B cell (primary cell): Measurements from ENCODE around the gene IFT27. TPM values are rescaled to one million over a fixed set of nuclear protein-coding genes. Genes with fewer than 3 reads are reported as not detected.

Source experiments
- ATAC-seq: fragments of 200-7000 bp; cut with Tn5 transposase; one replicate; pipeline ENCODE4 v1.10.0; 2021; ENCODE audit warnings: low read depth, mild to moderate bottlenecking, moderate number of reproducible peaks, moderate library complexity
- CTCF ChIA-PET: fragments of 350-600 bp; sonication (Branson Sonifier 250); formaldehyde crosslinking; loops from one replicate; lab custom pipeline; 2021; ENCODE audit warnings: antibody characterized with exemption, inconsistent platforms; lab: Charles Lee
- POLR2A ChIA-PET: fragments of 350-600 bp; sonication (Branson Sonifier 250); formaldehyde crosslinking; loops from one replicate; lab custom pipeline; 2021; ENCODE audit warnings: antibody characterized with exemption; lab: Charles Lee
- DNase-seq: peaks from one replicate; pipeline ENCODE4 v3.0.0; 2013
- H2AFZ ChIP-seq: 2 replicates; pipeline ENCODE4 v1.6.1; 2012; ENCODE audit warnings: mild to moderate bottlenecking, low read depth, low read length; ENCODE audit not compliant: insufficient read depth, poor library complexity, severe bottlenecking
- H3K27ac ChIP-seq, 2 donors: 1 replicate in 1 of 2; 2 replicates in 1 of 2; pipeline ENCODE4 v1.5.1; 2012 to 2013; ENCODE audit warnings: low read length in 2 of 2, mild to moderate bottlenecking in 2 of 2, moderate library complexity in 1 of 2
- H3K27me3 ChIP-seq, 4 experiments: fragments of 200-600 bp in 1 of 4; sonication (generic) in 1 of 4; replicated peaks in 1 of 4; 1 replicate in 2 of 4; 2 replicates in 2 of 4; pipeline versions ENCODE4 v1.6.1 to v1.7.0; 2013 to 2016; ENCODE audit warnings: low read length in 3 of 4, mild to moderate bottlenecking in 2 of 4, mixed read lengths in 1 of 4, moderate library complexity in 1 of 4; ENCODE audit not compliant: insufficient read depth in 4 of 4, control insufficient read depth in 3 of 4; ENCODE audit errors: control extremely low read depth in 1 of 4
- H3K36me3 ChIP-seq, 2 experiments: replicated peaks in 1 of 2; 1 replicate in 1 of 2; 2 replicates in 1 of 2; pipeline versions ENCODE4 v1.6.1 to v1.7.1; 2013; ENCODE audit warnings: low read length in 1 of 2; ENCODE audit not compliant: insufficient read depth in 2 of 2, control insufficient read depth in 1 of 2; ENCODE audit errors: control extremely low read depth in 1 of 2, extremely low read depth in 1 of 2
- H3K4me1 ChIP-seq, 2 donors: fragments of 200-600 bp in 1 of 2; sonication (generic) in 1 of 2; 1 replicate in 1 of 2; 2 replicates in 1 of 2; pipeline versions ENCODE4 v1.5.1 to v1.6.1; 2013 to 2017; ENCODE audit warnings: low read length in 2 of 2; ENCODE audit not compliant: control insufficient read depth in 2 of 2, insufficient read depth in 2 of 2
- H3K4me2 ChIP-seq: replicated peaks from 2 replicates; pipeline ENCODE3; 2012; ENCODE audit warnings: mild to moderate bottlenecking, low read depth, low read length; ENCODE audit not compliant: poor library complexity, severe bottlenecking
- H3K4me3 ChIP-seq, 5 experiments: fragments of 200-600 bp in 1 of 5; sonication (generic) in 1 of 5; 1 replicate in 3 of 5; 2 replicates in 2 of 5; pipeline versions ENCODE4 v1.5.1 to v1.7.0; 2011 to 2016; ENCODE audit warnings: low read length in 4 of 5, mild to moderate bottlenecking in 4 of 5, low read depth in 2 of 5, control low read depth in 1 of 5, moderate library complexity in 1 of 5; ENCODE audit not compliant: insufficient read depth in 1 of 5; ENCODE audit errors: control extremely low read depth in 1 of 5, extremely low read depth in 1 of 5
- H3K79me2 ChIP-seq: fragments of 200-600 bp; sonication (generic); one replicate; pipeline ENCODE4 v1.6.0; 2016; ENCODE audit warnings: low read length; ENCODE audit not compliant: control insufficient read depth, insufficient read depth
- H3K9ac ChIP-seq: fragments of 200-600 bp; sonication (generic); 2 replicates; pipeline ENCODE4 v1.6.1; 2017; ENCODE audit warnings: mild to moderate bottlenecking, low read length, moderate library complexity
- H3K9me3 ChIP-seq, 3 donors: one replicate each; pipeline versions ENCODE4 v1.6.1 to v1.7.1; 2013; ENCODE audit warnings: low read length in 2 of 3; ENCODE audit not compliant: control insufficient read depth in 2 of 3, insufficient read depth in 1 of 3; ENCODE audit errors: control extremely low read depth in 1 of 3
- H4K20me1 ChIP-seq: 2 replicates; pipeline ENCODE4 v1.6.0; 2012; ENCODE audit warnings: mild to moderate bottlenecking, low read length; ENCODE audit not compliant: insufficient read depth, control insufficient read depth, poor library complexity, severe bottlenecking
- H3K27ac Mint-ChIP-seq: one replicate; pipeline ENCODE4 v1.8.0; 2021; ENCODE audit warnings: mixed read lengths
- H3K27me3 Mint-ChIP-seq: one replicate; pipeline ENCODE4 v1.8.0; 2021; ENCODE audit warnings: mixed read lengths
- H3K4me1 Mint-ChIP-seq: one replicate; pipeline ENCODE4 v1.8.0; 2021; ENCODE audit warnings: mixed read lengths
- H3K4me3 Mint-ChIP-seq: one replicate; pipeline ENCODE4 v1.8.0; 2021; ENCODE audit warnings: mixed read lengths
- H3K9me3 Mint-ChIP-seq: one replicate; pipeline ENCODE4 v1.8.0; 2022; ENCODE audit warnings: mixed read lengths; ENCODE audit not compliant: insufficient read depth
- CTCF ChIP-seq: fragments of 200-600 bp; IDR thresholded peaks from one replicate; pipeline ENCODE4 v1.8.0; 2022; ENCODE audit warnings: antibody characterized with exemption, mild to moderate bottlenecking
- EZH2 ChIP-seq: IDR thresholded peaks from 2 replicates; pipeline ENCODE4 v1.6.1; 2012; ENCODE audit warnings: borderline replicate concordance, low read depth, mild to moderate bottlenecking, moderate library complexity, low read length; ENCODE audit not compliant: insufficient read depth, poor library complexity, severe bottlenecking
- WGBS: methylation state at CpG from one replicate; pipeline ENCODE4 v1.1.5; 2013; ENCODE audit warnings: missing lambda C conversion rate; ENCODE audit not compliant: insufficient coverage; 5-methylcytosine and 5-hydroxymethylcytosine counted together
- intact Hi-C: fragments of 100-400 bp; cut with micrococcal nuclease; formaldehyde crosslinking; loops from one replicate; pipeline ENCODE4 v1.10.0; 2022
- polyA plus RNA-seq: library from polyadenylated mRNA; depleted of rRNA; stranded (reverse); fragments of >200 nt; gene quantifications from 2 replicates; pipeline ENCODE4 v1.2.3, GENCODE V29; 2012
- total RNA-seq, 2 donors: library from RNA; stranded (reverse); fragments of 120-200 nt in 1 of 2; gene quantifications; 1 replicate in 1 of 2; 2 replicates in 1 of 2; pipeline versions ENCODE4 v1.2.3 to v1.2.4, GENCODE V29; 2013 to 2022

IFT27 gene
- total and polyA plus RNA-seq, 2 donors (not counting 1 experiment from before 2014, with no cell fraction given): 17.1 to 42.8 TPM

GRCh38 chr22:36744791-36745190 lies 31.1 kb downstream of the IFT27 start:
- Histone ChIP-seq H3K27me3 (peaks cover 0 to 9% (median 0%) of the 10 kb centered on the region in 4 experiments), H3K9ac (no peak overlapping the region), H3K4me3 (no peak overlapping the region), H3K36me3 (no peaks in the 10 kb centered on the region), H3K79me2 (no peaks in the 10 kb centered on the region), H3K4me2 (no peak overlapping the region), H3K4me1 (no peaks in the 10 kb centered on the region), H4K20me1 (no peaks in the 10 kb centered on the region), H3K27ac (no peak overlapping the region), H2AFZ (no peak overlapping the region), H3K9me3 (no peaks in the 10 kb centered on the region)
- H3K4me1 Mint-ChIP-seq: no peaks in the 10 kb centered on the region
- H3K27ac Mint-ChIP-seq: no peak overlapping the region
- ChIA-PET POLR2A (no interaction called here), CTCF (interaction anchor here (1.3 to 2.4 kb wide), 2 partner anchors 12 to 13 kb away, joined by 5 to 11 read pairs; no protein-coding TSS in a partner anchor)
- TF ChIP-seq CTCF (no peak), EZH2 (no peak)
- ATAC-seq (no peak), DNase-seq (no peak)
- H3K4me3 Mint-ChIP-seq: no peak overlapping the region
- H3K9me3 Mint-ChIP-seq: no peaks in the 10 kb centered on the region
- intact Hi-C loops: no loop called here
- H3K27me3 Mint-ChIP-seq: peaks cover 14% of the 10 kb centered on the region
- 92% methylated on average over 13 of the region's 13 CpGs for WGBS

GRCh38 chr22:36744413-36744765 lies 31.5 kb downstream of the IFT27 start:
- Histone ChIP-seq H3K79me2 (no peaks in the 10 kb centered on the region), H3K27ac (no peak overlapping the region), H3K4me1 (no peaks in the 10 kb centered on the region), H2AFZ (no peak overlapping the region), H4K20me1 (no peaks in the 10 kb centered on the region), H3K9ac (no peak overlapping the region), H3K27me3 (peaks cover 0 to 9% (median 0%) of the 10 kb centered on the region in 4 experiments), H3K36me3 (no peaks in the 10 kb centered on the region), H3K4me2 (no peak overlapping the region), H3K4me3 (no peak overlapping the region), H3K9me3 (peaks cover 0 to 1% (median 0%) of the 10 kb centered on the region in 3 donors)
- ChIA-PET CTCF (interaction anchor here (1.3 kb wide), 1 partner anchor 13 kb away, joined by 5 read pairs; no protein-coding TSS in a partner anchor), POLR2A (no interaction called here)
- peaks cover 15% of the 10 kb centered on the region for H3K27me3 Mint-ChIP-seq
- TF ChIP-seq CTCF: no peak
- TF ChIP-seq EZH2: no peak
- WGBS: 48% methylated on average over 4 of the region's 4 CpGs
- no peak overlapping the region for H3K4me3 Mint-ChIP-seq
- H3K27ac Mint-ChIP-seq: no peak overlapping the region
- ATAC-seq: no peak
- no peaks in the 10 kb centered on the region for H3K9me3 Mint-ChIP-seq
- no peaks in the 10 kb centered on the region for H3K4me1 Mint-ChIP-seq
- intact Hi-C loops: no loop called here
- no peak for DNase-seq
